Lower lobe of right lung (tissue), 2 donors: ENCODE data around the gene AKAP12. TPM values are rescaled to one million over a fixed set of nuclear protein-coding genes. Genes with fewer than 3 reads are reported as not detected.
"Not testable (repeated sequence)": the region's sequence is repeated elsewhere in the genome, so short reads cannot be mapped to it uniquely, and the experiment has no call there.

Source experiments
- ATAC-seq, 2 donors: fragments of 200-7000 bp; cut with Tn5 transposase; one replicate each; pipeline ENCODE4 v1.9.1; 2020 to 2022; ENCODE audit warnings: mild to moderate bottlenecking in 2 of 2, moderate library complexity in 2 of 2
- DNase-seq: peaks from one replicate; pipeline ENCODE4 v3.0.0-alpha.2; 2020
- H3K27ac ChIP-seq: fragments of 200-600 bp; one replicate; pipeline ENCODE4 v1.8.0; 2022
- H3K27me3 ChIP-seq: fragments of 200-600 bp; one replicate; pipeline ENCODE4 v1.8.0; 2022; ENCODE audit warnings: low read depth
- H3K36me3 ChIP-seq: fragments of 200-600 bp; one replicate; pipeline ENCODE4 v1.8.0; 2022; ENCODE audit warnings: mild to moderate bottlenecking
- H3K4me1 ChIP-seq: fragments of 200-600 bp; one replicate; pipeline ENCODE4 v1.8.0; 2022
- H3K4me3 ChIP-seq: fragments of 200-600 bp; one replicate; pipeline ENCODE4 v1.8.0; 2022; ENCODE audit warnings: mild to moderate bottlenecking
- H3K9me3 ChIP-seq: fragments of 200-600 bp; one replicate; pipeline ENCODE4 v1.8.0; 2022
- intact Hi-C: fragments of 100-400 bp; cut with DNase I; formaldehyde crosslinking; loops from one replicate; pipeline ENCODE4 v1.11.0; 2022
- total RNA-seq: library from RNA; stranded (reverse); fragmentation: NEBNext Ultra II Directional; extraction: Animal tissue kit (Norgen Biotek cat#: 25700); gene quantifications from one replicate; pipeline ENCODE4 v1.2.1, GENCODE V29; 2021
- TF ChIP-seq, protein P1 (sequence below): fragments of 200-600 bp; IDR thresholded peaks from one replicate; pipeline ENCODE4 v1.8.0; 2022; ENCODE audit warnings: antibody characterized with exemption, mild to moderate bottlenecking
- donor health status: DM: no; HTN: yes; CAD: no; lungs with severe emphysema.

Gene AKAP12
- total RNA-seq, 1 donor from 2014 or later: 38.8 TPM

DNA sequence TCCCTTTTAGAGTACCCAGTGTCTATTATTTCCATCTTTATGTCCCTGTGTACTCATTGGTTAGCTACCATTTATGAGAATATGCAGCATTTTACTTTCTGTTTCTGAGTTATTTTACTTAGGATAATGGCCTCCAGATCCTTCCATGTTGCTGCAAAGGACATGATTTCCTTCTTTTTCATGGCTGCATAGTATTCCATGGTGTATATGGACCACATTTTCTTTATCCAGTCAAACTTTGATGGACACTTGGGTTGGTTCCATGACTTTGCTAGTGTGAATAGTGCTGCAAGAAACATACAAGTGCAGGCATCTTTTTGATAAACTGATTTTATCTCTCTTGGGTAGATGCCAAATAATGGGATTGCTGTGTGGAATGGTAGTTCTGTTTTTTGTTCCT lies 96.2 kb downstream of the AKAP12 start:
- intact Hi-C loops: no loop called here
- Histone ChIP-seq H3K27ac (no peak overlapping the region), H3K27me3 (no peaks in the 10 kb centered on the region), H3K9me3 (no peaks in the 10 kb centered on the region), H3K36me3 (no peaks in the 10 kb centered on the region), H3K4me3 (no peak overlapping the region), H3K4me1 (no peaks in the 10 kb centered on the region)
- no peak for ATAC-seq
- TF ChIP-seq, protein P1, sequence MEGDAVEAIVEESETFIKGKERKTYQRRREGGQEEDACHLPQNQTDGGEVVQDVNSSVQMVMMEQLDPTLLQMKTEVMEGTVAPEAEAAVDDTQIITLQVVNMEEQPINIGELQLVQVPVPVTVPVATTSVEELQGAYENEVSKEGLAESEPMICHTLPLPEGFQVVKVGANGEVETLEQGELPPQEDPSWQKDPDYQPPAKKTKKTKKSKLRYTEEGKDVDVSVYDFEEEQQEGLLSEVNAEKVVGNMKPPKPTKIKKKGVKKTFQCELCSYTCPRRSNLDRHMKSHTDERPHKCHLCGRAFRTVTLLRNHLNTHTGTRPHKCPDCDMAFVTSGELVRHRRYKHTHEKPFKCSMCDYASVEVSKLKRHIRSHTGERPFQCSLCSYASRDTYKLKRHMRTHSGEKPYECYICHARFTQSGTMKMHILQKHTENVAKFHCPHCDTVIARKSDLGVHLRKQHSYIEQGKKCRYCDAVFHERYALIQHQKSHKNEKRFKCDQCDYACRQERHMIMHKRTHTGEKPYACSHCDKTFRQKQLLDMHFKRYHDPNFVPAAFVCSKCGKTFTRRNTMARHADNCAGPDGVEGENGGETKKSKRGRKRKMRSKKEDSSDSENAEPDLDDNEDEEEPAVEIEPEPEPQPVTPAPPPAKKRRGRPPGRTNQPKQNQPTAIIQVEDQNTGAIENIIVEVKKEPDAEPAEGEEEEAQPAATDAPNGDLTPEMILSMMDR: no peak
- no peak for DNase-seq

GRCh38 chr6:151338651-151339200 lies 99.0 kb downstream of the AKAP12 start:
- no peak for ATAC-seq
- TF ChIP-seq, protein P1: no peak
- Histone ChIP-seq H3K4me3 (no peak overlapping the region), H3K27ac (no peak overlapping the region), H3K4me1 (no peaks in the 10 kb centered on the region), H3K9me3 (no peaks in the 10 kb centered on the region), H3K36me3 (no peaks in the 10 kb centered on the region), H3K27me3 (no peaks in the 10 kb centered on the region)
- no peak for DNase-seq
- intact Hi-C loops: no loop called here

GRCh38 chr6:151339369-151339768 lies 99.6 kb downstream of the AKAP12 start:
- intact Hi-C loops: no loop called here

GRCh38 chr6:151340219-151340978 lies 100.6 kb downstream of the AKAP12 start:
- intact Hi-C loops: no loop called here
- no peak for ATAC-seq
- Histone ChIP-seq H3K4me3 (no peak overlapping the region), H3K27ac (no peak overlapping the region), H3K27me3 (no peaks in the 10 kb centered on the region), H3K36me3 (no peaks in the 10 kb centered on the region), H3K9me3 (no peaks in the 10 kb centered on the region), H3K4me1 (no peaks in the 10 kb centered on the region)
- TF ChIP-seq, protein P1: no peak
- DNase-seq: no peak

More at GRCh38 chr6:151339369-151339768, 99.6 kb downstream of the AKAP12 start:
- TF ChIP-seq, protein P1: no peak
- no peak overlapping the region for H3K27ac ChIP-seq
- no peaks in the 10 kb centered on the region for H3K9me3 ChIP-seq
- H3K36me3 ChIP-seq: no peaks in the 10 kb centered on the region
- H3K4me1 ChIP-seq: no peaks in the 10 kb centered on the region
- no peak overlapping the region for H3K4me3 ChIP-seq
- no peak for DNase-seq
- ATAC-seq: no peak
- H3K27me3 ChIP-seq: no peaks in the 10 kb centered on the region

DNA sequence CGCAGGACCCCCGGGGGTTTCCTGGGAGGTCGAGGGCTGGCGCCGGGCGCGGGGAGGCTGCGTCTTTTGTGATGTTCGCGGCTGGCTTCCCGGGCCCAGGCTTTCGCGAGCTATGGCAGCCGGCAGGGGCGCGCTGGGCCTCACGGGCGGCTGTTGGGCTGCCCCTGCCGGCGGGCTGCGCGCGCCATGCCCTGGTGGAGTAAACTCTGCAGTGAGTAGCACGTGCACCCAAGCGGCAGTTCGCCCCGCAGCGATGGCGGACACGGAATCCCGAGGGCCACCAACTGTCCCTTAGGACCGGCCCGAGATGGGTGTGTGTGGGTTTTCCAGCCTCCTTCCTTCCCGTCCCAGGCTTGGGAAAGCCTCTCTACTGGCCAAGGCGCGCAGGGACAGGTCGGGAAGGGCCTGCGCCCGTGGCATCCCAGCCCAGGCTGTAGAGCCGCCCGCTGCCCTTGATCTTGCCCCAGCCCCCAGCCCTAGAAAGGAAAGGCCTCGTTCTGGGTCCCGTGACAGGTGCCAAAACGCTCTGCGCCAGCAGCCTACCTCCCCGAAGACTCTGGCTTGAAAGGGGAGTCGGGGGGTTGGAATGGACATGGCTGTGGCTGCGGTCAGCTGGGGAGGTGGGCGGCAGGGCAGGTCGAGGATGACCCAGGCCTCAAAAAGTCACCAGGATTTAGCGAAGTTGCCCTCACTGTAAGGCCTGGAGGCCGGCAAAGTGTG lies 101.9 kb downstream of the AKAP12 start:
- intact Hi-C loops: no loop called here
- H3K4me3 ChIP-seq: no peak overlapping the region
- no peak for DNase-seq
- TF ChIP-seq, protein P1: no peak
- no peaks in the 10 kb centered on the region for H3K4me1 ChIP-seq
- no peaks in the 10 kb centered on the region for H3K27me3 ChIP-seq
- ATAC-seq: no peak
- H3K36me3 ChIP-seq: no peaks in the 10 kb centered on the region
- H3K27ac ChIP-seq: no peak overlapping the region
- H3K9me3 ChIP-seq: no peaks in the 10 kb centered on the region

DNA sequence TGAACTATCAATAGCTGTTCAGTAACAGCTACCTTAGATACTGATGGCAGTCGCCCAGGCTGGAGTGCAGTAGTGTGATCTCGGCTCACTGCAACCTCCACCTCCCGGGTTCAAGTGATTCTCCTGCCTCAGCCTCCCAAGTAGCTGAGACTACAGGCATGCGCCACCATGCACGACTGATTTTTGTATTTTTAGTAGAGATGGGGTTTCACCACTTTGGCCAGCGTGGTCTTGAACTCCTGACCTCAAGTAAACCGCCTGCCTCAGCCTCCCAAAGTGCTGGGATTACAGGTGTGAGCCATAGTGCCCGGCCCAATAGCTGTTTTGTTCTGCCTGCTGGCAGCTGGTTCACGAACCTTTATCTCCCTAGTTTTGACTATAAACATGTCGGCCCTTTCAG lies 103.0 kb downstream of the AKAP12 start:
- H3K27ac ChIP-seq, intact Hi-C loops, H3K9me3 ChIP-seq, H3K4me3 ChIP-seq, DNase-seq, H3K27me3 ChIP-seq, H3K36me3 ChIP-seq, H3K4me1 ChIP-seq, ATAC-seq: not testable (repeated sequence)
